Measurements from ENCODE around the gene PVALB. TPM values are rescaled to one million over a fixed set of nuclear protein-coding genes. Genes with fewer than 3 reads are reported as not detected.
A peak's percentile ranks its signal among the peaks of the same experiment; 100 is the strongest.

Gene PVALB
- total RNA-seq, 1 donor from 2014 or later = not detected

- Histone ChIP-seq H3K36me3 (no peaks in the 10 kb centered on the region), H3K9me3 (no peaks in the 10 kb centered on the region), H3K27ac (no peak overlapping the region), H3K27me3 (peaks cover 4% of the 10 kb centered on the region), H3K4me3 (no peak overlapping the region), H3K4me1 (no peaks in the 10 kb centered on the region)
- DNase-seq (ENCODE audit: low spot score in 2 of 2) = no peak
- no peak for TF ChIP-seq CTCF (IDR thresholded peaks at IDR 0.05)
- intact Hi-C loops (cut with DNase I) = no loop called here
Measured at GRCh38 chr22:36817525-36817848, 652 bp upstream of the PVALB start.

- Histone ChIP-seq H3K4me1 (no peaks in the 10 kb centered on the region), H3K4me3 (peak overlapping the region in 1 of 2 donors; percentile 40), H3K36me3 (no peaks in the 10 kb centered on the region), H3K27ac (no peak overlapping the region), H3K27me3 (peaks cover 4% of the 10 kb centered on the region), H3K9me3 (no peaks in the 10 kb centered on the region)
- no peak for TF ChIP-seq CTCF (IDR thresholded peaks at IDR 0.05)
- no peak for DNase-seq (ENCODE audit: low spot score in 2 of 2)
- intact Hi-C loops (cut with DNase I) = no loop called here
Measured at GRCh38 chr22:36816339-36816635, 548 bp downstream of the PVALB start.

- no peak for TF ChIP-seq CTCF (IDR thresholded peaks at IDR 0.05)
- Histone ChIP-seq H3K4me3 (no peak overlapping the region), H3K9me3 (no peaks in the 10 kb centered on the region), H3K27ac (no peak overlapping the region), H3K27me3 (peaks cover 4% of the 10 kb centered on the region), H3K36me3 (no peaks in the 10 kb centered on the region), H3K4me1 (no peaks in the 10 kb centered on the region)
- intact Hi-C loops (cut with DNase I) = no loop called here
- no peak for DNase-seq (ENCODE audit: low spot score in 2 of 2)
Measured at GRCh38 chr22:36815558-36816338, 1.1 kb downstream of the PVALB start.

- intact Hi-C loops (cut with DNase I) = no loop called here
- TF ChIP-seq CTCF (IDR thresholded peaks at IDR 0.05) = no peak
- H3K27me3 ChIP-seq = peaks cover 4% of the 10 kb centered on the region
Measured at GRCh38 chr22:36814801-36815200, 2.0 kb downstream of the PVALB start.

GRCh38 chr22:36811094-36811800 lies 5.6 kb downstream of the PVALB start:
- DNase-seq (ENCODE audit: low spot score in 2 of 2) = no peak
- no peak overlapping the region for H3K4me3 ChIP-seq
- H3K4me1 ChIP-seq = no peaks in the 10 kb centered on the region
- intact Hi-C loops (cut with DNase I) = no loop called here
- H3K9me3 ChIP-seq = no peaks in the 10 kb centered on the region
- no peak overlapping the region for H3K27ac ChIP-seq
- H3K36me3 ChIP-seq = no peaks in the 10 kb centered on the region
- no peaks in the 10 kb centered on the region for H3K27me3 ChIP-seq
- no peak for TF ChIP-seq CTCF (IDR thresholded peaks at IDR 0.05)

More at GRCh38 chr22:36814801-36815200, 2.0 kb downstream of the PVALB start:
- Histone ChIP-seq H3K9me3 (no peaks in the 10 kb centered on the region), H3K4me1 (no peaks in the 10 kb centered on the region), H3K36me3 (no peaks in the 10 kb centered on the region), H3K4me3 (no peak overlapping the region), H3K27ac (no peak overlapping the region)
- DNase-seq (ENCODE audit: low spot score in 2 of 2) = no peak

Measured in ascending aorta (tissue), 2 donors.